ENCODE results near the gene MYO16. TPM values are rescaled to one million over a fixed set of nuclear protein-coding genes. Genes with fewer than 3 reads are reported as not detected.

The MYO16 gene
- polyA plus RNA-seq, 4 donors = 0.26 to 0.54 (median 0.43) TPM

DNA sequence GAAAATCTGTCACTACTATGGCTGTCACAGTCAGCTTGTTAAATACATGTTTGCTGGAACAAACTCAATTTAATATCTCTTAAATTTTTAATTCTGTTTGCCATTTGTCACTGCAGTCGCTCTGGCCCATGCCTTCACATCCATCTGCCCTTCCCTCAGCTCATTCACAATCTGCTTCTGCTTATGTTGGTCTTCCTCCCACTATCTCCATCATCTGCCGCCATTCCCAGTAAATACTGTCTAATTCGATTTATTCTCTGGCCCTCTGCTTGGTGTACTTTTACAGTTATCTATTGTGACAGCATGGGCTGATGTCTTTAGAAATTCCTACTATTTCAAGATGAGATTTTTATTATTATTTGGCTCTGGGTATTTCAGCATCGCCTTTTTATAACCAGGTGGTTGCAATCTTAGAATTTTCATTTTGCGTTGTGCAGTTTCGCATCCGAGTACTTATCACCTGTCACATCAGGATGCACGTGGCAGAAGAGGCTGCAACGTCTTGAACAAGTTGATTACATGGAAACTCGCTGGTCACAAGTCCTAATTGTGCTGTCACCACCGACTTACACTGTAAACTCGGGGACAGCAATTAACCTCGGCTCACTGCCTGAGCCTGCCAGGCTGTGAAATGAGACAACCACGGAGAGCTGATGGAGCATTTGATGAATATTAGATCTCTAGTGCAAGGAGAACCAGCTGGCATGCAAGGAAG lies 158.4 kb downstream of the MYO16 start:
- DNase-seq (ENCODE audit: low read depth in 4 of 4, low spot score in 3 of 4) = no peak

DNA sequence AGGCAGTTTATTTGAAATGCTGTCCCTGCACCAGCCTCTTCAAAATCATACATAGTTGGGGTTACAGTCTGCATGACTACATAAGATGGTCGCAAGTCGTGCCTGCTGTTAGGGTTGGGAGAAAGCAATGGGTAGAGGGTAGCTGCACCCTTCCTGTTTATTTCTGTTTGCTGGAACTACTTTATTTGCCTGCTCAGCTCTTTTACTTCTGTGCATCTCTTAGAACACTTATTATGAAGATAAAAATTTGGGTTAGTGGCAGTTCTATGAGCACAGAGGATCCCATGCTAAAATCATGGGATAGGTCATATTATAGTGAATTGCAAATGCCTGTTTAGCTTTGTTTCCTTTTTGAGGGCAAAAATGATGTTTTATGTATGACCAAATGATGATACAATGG lies 160.1 kb downstream of the MYO16 start:
- no peak for DNase-seq (ENCODE audit: low read depth in 4 of 4, low spot score in 3 of 4)

DNA sequence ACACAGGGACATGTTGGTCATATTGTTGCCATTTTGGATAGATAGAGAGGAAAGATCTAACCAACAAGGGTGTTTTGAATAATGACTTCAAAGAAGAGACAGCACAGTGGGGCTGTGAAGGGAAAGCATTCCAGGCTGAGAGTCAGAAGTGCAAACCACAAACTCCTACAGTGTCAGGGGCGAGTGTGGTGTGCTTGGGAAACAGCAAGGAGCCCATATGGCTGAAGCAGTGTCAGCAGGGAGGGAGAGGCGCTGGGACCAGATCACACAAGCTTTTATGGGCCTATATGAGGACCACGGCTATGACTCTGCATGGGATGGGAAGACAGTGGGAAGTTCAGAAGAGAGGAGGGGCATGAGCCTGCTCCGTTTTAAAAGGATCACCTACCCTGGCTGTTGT lies 166.4 kb downstream of the MYO16 start:
- no peak for DNase-seq (ENCODE audit: low read depth in 4 of 4, low spot score in 3 of 4)

DNA sequence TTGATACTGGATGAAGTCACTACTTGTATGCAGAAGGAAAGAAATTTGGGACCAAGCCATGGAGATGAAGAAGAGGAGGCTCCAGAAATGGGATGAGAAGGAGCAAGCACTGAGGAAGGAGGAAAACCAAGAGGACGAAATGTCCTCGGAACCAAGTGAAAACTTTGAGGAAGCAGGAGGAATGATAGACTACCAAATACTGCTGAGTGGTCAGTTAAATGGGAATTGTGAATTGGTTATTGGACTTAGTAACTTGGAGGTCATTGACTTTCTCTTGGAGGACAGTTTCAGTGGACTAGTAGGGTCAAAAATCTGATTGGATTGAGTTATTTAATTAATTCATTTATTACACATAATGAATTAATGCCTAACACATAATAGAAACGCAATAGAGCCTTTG lies 167.9 kb downstream of the MYO16 start:
- DNase-seq (ENCODE audit: low read depth in 4 of 4, low spot score in 3 of 4) = no peak

DNA sequence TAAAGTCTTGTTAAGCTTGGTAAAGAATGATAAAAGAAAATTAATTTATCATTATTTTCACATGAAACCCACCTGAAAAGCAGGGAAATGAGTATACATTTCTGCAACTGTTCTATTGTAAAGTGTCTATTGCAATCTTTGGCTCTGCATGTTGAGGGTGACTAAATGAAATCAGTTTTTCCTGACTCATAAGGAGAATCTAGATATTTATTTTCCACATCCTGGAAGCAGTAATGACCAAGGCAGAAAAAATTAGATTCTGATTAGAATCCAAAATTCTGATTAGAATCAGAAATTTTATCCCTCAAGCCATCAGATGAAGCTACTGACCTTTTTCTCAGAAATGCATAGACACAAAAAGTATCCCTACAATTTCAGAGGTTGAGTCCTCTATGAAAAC lies 178.4 kb downstream of the MYO16 start:
- DNase-seq (ENCODE audit: low read depth in 4 of 4, low spot score in 3 of 4) = no peak

DNA sequence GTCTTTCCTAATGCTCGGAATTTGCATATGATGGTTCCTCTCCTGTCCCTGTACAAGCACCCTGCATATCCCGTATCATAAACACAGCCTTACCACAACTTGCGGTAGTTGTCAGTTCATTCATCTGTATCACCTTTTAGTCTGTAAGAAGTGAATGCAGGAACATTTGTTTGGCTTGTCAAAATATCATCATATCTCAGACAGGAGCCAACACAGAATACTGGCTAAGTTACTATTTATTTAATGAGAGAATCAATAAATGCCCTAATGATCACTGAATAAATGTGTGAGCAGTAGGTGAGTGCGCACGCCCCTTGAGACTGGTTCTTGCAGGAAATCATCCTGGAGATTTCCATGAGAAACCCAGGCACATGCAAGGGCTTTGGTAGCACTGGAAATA lies 182.8 kb downstream of the MYO16 start:
- DNase-seq (ENCODE audit: low read depth in 4 of 4, low spot score in 3 of 4) = no peak

DNA sequence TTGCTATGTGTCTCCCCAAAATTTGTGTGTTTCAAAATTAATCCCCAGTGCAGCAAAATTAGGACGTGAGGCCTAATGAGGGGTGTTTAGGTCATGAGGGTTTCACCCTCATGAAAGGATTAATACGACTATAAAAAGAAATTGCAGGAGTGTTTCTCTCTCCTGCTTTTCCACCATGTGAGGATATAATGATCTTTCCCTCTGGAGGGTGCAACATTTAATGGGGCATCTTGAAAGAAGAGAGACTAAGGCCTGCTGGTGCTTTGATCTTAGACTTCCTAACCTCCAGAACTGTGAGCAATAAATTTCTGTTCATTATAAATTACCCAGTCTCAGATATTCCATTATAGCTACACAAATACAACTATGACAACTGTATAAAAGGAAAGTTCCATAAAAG lies 183.2 kb downstream of the MYO16 start:
- DNase-seq (ENCODE audit: low read depth in 4 of 4, low spot score in 3 of 4) = no peak

DNA sequence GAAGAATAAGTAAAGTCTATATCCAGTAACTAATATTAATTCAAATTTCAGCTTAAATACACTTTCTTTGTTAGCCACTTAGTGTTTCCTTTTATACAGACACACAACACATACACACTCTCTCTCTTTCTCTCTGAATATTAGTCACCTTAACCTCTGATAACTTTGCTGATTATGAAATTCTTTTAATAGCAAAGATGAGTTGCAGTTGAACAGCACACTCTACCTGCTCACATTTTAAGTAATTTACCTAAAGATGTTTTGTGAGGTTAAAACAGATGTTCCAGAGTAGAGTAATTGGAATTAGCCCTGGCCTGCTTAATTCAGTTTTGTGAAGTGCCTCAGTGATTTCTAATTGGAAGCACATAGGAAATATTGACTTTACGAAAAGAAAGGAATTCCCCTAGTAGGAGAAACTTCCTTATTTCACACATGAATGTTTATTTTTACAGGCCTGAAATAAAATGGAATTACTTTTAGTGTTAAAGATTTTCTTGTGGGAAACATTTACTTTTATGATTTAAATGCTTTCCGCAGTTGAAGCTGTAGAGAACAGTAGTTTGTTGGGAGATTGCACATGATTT lies 184.3 kb downstream of the MYO16 start:
- no peak for DNase-seq (ENCODE audit: low read depth in 4 of 4, low spot score in 3 of 4)

DNA sequence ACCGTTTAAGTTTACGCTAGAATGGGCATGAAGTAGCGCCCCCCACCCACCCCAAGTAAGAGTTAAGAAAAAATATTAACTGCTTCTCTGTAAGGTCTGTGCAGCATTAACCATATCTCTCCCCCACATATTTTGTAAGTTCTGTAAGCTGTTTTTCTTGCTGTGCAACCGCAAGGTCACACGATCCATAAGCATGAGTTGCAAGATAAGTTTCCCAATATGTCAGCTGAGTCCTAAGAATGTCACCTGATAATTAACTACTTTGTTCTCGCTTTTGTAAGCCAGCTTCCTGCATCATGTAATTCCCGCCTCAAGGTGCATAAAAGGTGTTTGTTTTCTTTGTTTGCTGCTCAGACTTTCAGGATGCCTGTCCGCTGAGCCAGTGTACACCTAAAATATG lies 187.0 kb downstream of the MYO16 start:
- no peak for DNase-seq (ENCODE audit: low read depth in 4 of 4, low spot score in 3 of 4)

DNA sequence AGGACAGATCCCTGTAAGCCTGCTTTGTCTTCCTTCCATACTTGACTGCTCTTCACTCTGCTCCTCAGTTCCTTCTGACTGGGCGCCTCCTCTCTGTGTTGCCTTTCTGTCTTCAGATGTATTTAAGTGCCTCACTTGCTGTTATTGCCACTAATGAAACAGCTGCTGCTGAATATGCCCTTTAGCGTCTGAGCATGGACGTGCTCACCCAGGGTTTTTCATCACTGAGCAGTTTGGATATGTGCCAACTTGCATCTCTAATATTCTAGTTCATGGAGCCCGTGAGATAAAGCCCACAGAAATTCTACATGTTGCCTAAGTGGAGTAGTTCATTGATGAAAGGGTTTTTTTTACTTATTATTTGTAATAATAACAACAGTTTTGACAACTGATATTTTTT lies 198.2 kb downstream of the MYO16 start:
- DNase-seq (ENCODE audit: low read depth in 4 of 4, low spot score in 3 of 4) = peak in 1 of 4 donors; percentile 18

DNA sequence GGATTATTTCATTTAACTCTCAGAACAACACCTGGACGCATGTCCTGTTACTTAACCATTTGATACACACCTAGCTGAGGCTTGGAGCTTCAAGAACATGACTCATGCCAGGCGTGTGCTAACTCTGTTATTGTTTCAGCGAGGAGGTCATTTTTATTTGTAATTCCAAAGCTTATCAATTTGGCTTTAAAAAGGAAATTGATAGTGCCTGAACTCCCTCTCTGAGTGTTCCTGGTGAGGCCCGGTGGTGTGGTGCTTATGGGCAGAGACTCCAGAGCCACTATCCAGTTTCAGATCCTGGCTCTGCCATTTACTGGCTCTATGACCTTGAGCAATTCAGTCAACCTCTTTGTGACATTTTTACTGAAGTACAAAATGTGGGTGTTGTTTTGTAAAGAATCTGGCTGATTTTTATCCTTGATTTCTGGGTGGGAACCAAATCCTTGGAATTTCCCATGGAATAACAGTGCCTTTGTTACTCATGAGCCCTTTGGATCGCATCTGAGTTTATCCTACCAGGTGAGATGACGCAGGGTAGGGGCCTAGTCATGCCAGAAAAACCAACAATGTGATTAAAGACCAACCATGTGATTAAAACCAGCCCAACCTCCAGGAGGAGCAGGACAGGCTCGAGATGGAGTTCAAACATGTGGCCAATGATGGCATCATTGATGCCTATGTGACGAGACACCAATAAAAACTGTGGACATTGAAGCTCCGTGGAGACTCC lies 198.8 kb downstream of the MYO16 start:
- DNase-seq (ENCODE audit: low read depth in 4 of 4, low spot score in 3 of 4) = no peak

DNA sequence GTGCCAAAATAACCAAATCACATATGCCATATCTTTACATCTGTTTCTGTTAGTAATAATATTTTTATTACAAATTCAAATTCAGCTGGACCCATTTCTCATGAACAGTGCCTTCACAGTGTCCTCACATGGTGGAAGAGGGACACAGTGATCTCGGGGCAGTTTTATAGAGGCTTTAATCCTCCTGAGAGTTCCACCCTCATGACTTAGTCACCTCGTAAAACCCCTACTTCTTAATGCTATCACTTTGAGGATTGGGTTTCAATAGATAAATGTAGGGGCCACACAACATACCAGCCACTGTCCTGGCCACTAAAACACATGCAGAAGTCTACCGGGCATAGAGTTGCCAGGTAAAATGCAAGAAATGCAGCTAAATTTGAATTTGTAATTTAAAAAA lies 201.5 kb downstream of the MYO16 start:
- DNase-seq (ENCODE audit: low read depth in 4 of 4, low spot score in 3 of 4) = no peak

DNA sequence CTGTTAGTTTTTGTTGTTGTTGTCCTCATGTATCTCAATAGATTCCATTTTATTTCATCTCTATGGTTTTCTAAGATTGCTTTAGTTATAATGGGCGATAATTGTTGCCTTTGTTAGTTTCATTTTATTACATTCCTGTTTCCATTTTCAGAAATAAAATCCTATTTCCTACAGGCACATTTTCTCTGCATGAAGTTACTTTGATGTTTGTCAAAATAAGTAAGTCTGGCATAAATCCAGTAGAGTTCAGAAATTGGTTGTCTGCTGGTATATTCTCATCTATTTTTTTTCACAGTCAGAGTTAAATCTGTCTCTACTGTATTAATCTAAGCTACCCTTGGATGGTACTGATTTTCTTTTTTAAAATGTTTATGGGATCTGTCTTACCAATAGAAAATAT lies 204.1 kb downstream of the MYO16 start:
- no peak for DNase-seq (ENCODE audit: low read depth in 4 of 4, low spot score in 3 of 4)

DNA sequence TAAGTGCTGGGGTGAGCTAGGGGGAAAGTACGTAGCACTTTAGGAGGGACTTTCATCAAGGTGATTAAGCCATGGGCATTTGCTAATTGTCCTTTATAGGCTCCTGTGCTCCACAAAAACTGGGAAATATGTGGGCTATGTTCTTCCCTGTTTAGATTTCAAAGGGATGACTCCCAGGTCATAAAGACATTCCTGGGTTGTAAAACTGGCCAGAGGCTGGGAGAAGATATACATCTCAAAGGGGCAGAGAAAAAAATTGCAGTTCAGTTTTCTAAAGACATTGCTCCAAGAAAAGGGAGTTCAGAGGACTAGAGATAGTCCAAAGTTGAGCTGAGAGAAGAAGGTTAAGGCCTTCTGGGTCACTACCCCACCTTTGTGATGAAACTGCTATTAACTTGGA lies 204.8 kb downstream of the MYO16 start:
- no peak for DNase-seq (ENCODE audit: low read depth in 4 of 4, low spot score in 3 of 4)

DNA sequence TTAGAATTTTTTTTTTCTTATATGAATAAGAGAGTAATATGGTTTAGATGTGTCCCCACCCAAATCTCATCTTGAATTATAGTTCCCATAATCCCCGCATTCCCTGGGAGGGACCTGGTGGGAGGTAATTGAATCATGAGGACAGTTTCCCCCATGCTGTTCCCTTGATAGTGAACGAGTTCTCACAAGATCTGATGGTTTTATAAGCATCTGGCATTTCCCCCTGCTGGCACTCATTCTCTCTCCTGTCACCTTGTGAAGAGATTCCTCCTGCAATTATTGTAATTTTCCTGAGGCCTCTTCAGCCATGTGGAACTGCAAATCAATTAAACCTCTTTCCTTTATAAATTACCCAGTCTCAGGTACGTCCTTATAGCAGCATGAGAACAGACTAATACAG lies 205.7 kb downstream of the MYO16 start:
- DNase-seq (ENCODE audit: low read depth in 4 of 4, low spot score in 3 of 4) = no peak

DNA sequence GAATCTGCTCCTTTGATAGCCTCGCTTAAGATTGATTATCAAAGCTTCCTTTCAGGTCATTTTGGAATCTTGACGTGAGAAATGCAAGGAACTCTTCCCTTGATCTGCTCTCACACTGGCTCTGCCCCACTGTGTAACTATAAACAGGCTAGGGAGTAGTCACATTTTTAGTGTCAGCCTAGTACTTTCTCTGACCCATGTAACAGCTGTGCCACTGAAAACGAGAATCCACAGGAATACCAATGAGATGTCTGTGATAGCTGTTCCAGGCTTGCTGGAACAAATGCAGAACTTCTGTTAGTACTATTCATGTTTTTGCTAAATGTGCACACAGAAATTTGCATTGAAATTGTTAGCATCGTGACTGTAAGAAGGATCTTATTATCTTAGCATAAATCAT lies 221.3 kb downstream of the MYO16 start:
- DNase-seq (ENCODE audit: low read depth in 4 of 4, low spot score in 3 of 4) = no peak

DNA sequence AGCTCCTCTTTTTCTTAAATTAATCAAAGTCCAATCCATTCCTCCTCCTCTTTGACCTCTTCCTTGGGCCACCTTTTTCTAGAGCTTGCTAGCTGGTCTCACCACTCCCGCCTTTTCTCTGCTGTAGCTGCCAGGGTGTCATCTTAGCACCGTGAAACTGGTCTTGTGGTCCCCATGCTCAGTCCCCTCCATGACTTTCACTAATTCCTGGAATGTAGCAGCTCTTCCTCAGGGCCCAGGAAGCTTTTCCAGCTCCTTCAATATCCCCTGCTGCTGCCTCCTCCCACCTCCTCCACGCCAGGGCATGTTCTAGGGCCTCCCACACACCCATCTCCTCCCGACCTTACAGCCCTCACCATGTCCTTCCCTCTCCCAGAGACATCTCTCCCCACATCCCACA lies 222.2 kb downstream of the MYO16 start:
- DNase-seq (ENCODE audit: low read depth in 4 of 4, low spot score in 3 of 4) = no peak

DNA sequence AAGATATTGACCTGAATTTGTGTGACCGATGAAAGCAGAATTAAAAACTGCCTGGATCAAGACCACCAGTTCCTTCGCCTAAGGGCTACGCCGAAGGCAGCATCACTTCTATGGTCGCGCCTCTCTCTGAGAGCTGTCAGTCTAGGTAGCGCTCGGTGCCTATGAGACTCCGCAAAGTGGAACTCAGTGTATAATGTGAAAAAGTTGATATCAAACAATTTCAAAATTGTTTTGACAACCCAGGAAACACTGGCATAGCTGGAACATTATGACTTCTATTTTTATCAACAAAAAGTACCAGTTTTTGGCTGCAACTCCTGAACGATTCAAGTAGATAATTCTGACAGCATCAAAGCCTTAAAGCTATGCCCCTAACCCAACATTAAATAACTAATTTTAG lies 223.6 kb downstream of the MYO16 start:
- no peak for DNase-seq (ENCODE audit: low read depth in 4 of 4, low spot score in 3 of 4)

DNA sequence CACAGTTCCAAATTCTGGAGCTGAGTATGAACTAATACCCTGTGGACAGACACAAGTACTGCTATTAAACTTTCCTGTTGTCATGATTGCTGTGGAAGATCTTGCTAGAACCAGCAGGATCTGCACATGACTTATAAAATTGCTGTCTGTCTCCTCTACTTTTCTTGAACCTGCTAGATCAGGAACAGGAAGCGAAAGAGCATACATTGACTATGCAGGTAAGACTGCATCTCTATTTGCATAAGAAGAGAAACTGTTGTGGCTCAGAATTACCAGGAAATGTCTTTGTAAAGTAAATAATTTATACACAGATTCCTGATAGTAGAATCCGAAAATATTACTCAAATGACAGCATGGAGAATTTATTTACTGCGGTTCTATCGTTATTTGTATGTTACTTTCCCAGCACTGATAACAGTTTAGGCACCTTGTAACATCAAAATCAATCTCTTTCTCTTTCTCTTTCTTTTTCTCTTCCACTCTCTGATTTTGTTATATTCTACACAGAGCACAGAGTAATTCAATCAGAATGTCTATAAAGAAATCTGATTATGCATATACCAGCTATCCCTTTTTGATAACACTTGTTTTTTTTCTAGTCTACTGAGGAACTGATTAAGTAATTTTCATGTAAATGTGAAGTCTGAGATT lies 226.5 kb downstream of the MYO16 start:
- DNase-seq (ENCODE audit: low read depth in 4 of 4, low spot score in 3 of 4) = no peak

DNA sequence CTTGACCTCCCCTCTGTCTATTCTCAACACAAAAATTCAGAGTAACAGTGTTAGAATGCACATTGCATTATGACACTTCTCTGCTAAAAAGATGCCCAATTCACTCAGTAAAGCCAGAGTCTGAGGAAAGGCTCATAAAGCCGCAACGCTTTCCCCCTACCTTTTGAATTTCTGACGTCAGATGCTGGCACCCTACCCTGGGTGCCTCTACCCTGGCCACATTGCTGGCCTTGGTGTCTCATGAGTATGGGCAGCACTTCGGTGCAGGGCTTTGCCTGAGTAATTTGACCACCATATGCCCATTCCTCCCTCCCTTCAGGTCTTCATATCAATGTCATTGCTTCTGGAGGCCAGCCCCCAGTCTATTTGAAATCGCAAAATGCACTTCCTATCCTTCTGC lies 229.3 kb downstream of the MYO16 start:
- no peak for DNase-seq (ENCODE audit: low read depth in 4 of 4, low spot score in 3 of 4)

DNA sequence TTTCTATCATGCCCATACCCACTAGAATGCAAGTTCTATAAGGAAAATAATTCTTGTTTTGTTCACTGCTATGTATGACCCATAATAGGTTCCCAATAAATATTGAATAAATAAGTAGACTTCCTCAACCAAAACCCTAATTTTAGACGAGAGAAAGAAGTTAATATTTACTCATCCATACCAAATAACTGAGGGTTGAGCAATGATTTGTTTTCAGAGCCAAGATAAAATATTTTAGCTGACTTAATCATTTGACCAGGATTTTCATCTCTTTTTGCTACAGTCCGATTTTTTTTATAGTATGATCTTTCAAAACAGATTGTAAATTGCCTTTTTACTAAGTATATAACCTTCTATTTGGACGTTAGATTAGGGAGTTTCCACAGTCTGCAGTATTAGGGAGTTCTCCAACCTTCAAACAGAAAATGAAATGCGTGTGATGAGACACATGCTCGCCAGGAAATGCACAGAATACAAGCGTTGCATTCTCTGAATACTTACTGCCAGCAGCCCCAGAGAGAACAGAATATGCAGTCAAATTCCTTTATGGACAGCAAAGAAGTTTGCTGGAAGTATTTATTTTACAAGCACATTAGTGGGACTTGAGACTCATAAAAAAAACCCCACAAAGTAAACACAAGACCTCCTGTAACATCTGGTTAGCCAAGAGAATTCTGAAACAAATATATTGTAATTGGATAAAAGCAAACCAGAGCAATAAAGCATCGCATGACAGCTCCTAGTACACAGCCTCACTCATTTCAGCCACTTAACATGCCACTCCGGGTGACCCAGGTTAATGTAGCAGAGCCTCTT lies 230.0 kb downstream of the MYO16 start:
- DNase-seq (ENCODE audit: low read depth in 4 of 4, low spot score in 3 of 4) = peak; percentile 8 to 52 (median 30)

Measured in left renal pelvis (tissue), 4 donors.